Transverse colon (tissue), 4 donors: ENCODE measurements around the gene ACBD5.
"Not testable (repeated sequence)": the region's sequence is repeated elsewhere in the genome, so short reads cannot be mapped to it uniquely, and the experiment has no call there.

ENCODE experiments used
- CTCF ChIP-seq, 5 experiments: fragments of 200-600 bp in 3 of 5; fragments of 450-650 bp in 2 of 5; sonication (generic) in 3 of 5; IDR thresholded peaks; 1 replicate in 2 of 5; 2 replicates in 3 of 5; pipeline ENCODE4 v1.5.1; 2016 to 2017; ENCODE audit warnings: antibody characterized with exemption in 5 of 5, inconsistent platforms in 3 of 5, mild to moderate bottlenecking in 2 of 5, moderate library complexity in 1 of 5
- POLR2A ChIP-seq: fragments of 450-650 bp; IDR thresholded peaks from one replicate; pipeline ENCODE4 v1.6.1; 2016; ENCODE audit warnings: antibody characterized with exemption, mild to moderate bottlenecking, moderate library complexity
- POLR2AphosphoS5 ChIP-seq, 3 donors: sonication (generic); formaldehyde crosslinking; IDR thresholded peaks; one replicate each; pipeline ENCODE4 v1.6.1; 2016; ENCODE audit warnings: antibody characterized with exemption in 3 of 3

- not testable (repeated sequence) for TF ChIP-seq POLR2A; POLR2AphosphoS5 (IDR thresholded peaks at IDR 0.05); CTCF (IDR thresholded peaks at IDR 0.05)
Observed at GRCh38 chr10:27237531-27237930, 3.1 kb downstream of the ACBD5 start.
